Head of caudate nucleus (tissue), 42 donors: ENCODE results near the gene MGLL.

Source experiments
- DNase-seq, 42 donors: peaks; one replicate each; pipeline versions ENCODE4 v3.0.0 to v3.0.0-alpha.2; 2020 to 2021; ENCODE audit warnings: mixed read lengths in 7 of 42
- intact Hi-C: fragments of 100-400 bp; cut with DNase I; formaldehyde crosslinking; loops from one replicate; pipeline ENCODE4 v1.15.0; 2022

The MGLL gene

GRCh38 chr3:127676921-127677351 is 145.4 kb downstream of the MGLL start:
- DNase-seq: peak in 18 of 42 donors; percentile 1 to 39 (median 10)

DNA sequence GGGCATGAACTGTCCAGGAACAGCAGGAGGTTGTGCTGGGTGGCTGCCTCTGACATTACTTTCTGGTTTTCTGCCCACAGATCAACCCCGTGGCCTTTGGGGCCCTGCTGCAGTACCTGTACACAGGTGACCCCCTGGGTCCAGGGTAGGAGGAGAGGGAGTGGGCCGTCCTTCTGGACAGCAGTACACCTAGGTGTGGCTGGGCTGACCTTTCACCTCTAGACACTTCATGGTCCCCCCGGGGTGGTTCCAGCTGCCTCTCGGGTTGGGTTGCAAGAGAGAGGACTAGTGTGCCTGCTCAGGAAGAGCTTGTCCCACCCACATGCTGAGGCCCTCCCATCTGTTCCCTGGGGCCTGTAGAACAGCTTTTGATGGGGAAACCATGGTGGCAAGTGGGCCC is 145.9 kb downstream of the MGLL start:
- intact Hi-C loops: no loop called here
- DNase-seq: peak in 13 of 42 donors; percentile 1 to 21 (median 8)

More at GRCh38 chr3:127676921-127677351, 145.4 kb downstream of the MGLL start:
- intact Hi-C loops: no loop called here

DNA sequence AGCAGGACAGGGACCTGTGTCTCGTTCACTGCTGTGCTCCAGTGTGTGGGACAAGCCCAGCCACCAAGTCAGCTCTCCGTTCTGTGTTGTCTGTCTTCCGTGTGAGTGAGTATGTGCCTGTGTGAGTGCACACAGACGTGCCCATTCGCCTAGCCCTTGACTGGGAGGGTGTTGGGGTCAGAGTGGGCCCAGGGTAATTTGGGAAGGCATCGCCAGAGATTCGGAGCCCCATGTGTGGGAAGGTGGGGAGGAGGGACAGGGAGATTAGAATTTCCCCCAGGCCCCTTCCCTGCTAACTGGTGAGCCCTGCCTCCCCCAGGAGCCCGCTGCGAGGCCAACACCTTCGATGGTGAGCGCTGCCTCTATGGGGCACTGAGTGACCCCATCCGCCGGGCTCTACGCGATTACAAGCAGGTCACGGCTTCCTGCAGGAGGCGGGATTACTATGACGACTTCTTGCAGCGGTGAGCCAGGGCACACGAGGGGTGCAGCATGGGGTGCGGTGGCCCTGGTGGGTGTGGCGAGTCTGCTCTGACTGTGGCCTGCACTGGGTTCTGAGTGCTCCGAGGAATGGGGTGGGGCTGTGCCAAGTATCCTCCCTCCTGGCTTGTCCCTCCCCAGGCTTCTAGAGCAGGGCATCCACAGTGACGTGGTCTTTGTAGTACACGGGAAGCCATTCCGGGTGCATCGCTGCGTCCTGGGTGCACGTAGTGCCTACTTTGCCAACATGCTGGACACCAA is 146.5 kb downstream of the MGLL start:
- DNase-seq: peak in 16 of 42 donors; percentile 0 to 34 (median 11)
- intact Hi-C loops: no loop called here

DNA sequence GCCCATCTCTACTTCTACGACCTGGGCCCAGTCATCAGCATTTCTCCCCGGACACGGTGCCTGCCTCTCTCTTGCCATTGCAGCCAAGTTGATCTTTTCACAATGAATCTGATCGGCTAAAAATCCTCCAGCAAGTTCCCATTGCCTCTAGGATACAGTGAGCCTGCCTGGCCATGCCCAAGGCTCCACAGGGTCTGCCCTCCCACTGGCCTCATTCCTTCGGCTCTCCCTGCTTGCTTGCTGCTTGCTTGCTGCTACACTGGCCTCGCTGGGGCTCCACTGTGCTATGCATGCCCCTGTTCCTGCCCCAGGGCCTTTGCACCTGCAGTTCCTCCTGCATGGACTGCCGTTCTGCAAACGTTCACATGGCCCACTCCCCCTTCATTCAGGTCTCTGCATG is 147.5 kb downstream of the MGLL start:
- DNase-seq: peak in 16 of 42 donors; percentile 2 to 42 (median 13)
- intact Hi-C loops: no loop called here

GRCh38 chr3:127674101-127674721 is 148.1 kb downstream of the MGLL start:
- intact Hi-C loops: no loop called here
- DNase-seq: peak in 41 of 42 donors; percentile 40 to 88 (median 70)

GRCh38 chr3:127673191-127674100 is 148.9 kb downstream of the MGLL start:
- DNase-seq: peak in 28 of 42 donors; percentile 17 to 65 (median 44)
- intact Hi-C loops: no loop called here

- DNase-seq: peak; percentile 59 to 93 (median 86)
- intact Hi-C loops: no loop called here
These were observed 149.7 kb downstream of the MGLL start, which contains the start of gene ABTB1 for GRCh38 chr3:127672429-127673190. TSS of gene ABTB1 (plus strand) at chr3:127672952. CDS start at chr3:127673026, 74 bp downstream.

DNA sequence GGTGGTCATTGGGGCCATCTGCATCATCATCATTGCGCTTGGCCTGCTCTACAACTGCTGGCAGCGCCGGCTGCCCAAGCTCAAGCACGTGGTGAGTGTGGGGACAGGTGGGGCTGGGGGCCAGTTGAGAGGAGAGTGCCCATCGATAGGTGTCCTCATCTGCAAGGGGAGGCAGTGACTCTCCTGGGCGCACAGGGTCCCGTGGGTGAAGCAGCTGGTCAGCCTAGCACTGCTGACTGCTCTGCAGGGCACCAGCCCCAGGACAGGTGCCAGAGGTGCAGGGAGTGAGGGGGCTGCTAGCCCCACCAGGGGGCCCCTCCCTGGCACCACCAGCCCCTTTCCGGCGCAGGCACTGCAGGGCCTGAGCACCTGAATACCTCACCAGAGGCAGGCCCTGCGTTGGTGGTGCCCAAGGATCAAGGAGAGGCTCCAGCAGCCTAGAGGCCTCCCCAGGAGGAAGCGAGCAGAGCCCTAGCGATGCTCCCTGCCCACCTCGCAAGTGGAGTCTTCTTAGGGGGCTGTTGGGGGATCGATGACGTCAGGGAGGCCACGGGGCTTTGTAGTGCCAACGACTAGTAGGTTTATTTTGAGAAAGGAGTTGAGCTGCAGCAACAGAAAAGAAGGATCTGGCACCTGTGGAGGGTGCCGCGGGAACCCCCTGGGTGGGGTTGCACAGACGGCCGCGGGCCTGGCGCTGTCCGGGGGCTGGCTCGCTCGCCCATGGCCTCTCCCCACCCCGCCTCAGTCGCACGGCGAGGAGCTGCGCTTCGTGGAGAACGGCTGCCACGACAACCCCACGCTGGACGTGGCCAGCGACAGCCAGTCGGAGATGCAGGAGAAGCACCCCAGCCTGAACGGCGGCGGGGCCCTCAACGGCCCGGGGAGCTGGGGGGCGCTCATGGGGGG is 150.5 kb downstream of the MGLL start:
- peak in 15 of 42 donors; percentile 3 to 43 (median 18) for DNase-seq
- intact Hi-C loops: no loop called here

DNA sequence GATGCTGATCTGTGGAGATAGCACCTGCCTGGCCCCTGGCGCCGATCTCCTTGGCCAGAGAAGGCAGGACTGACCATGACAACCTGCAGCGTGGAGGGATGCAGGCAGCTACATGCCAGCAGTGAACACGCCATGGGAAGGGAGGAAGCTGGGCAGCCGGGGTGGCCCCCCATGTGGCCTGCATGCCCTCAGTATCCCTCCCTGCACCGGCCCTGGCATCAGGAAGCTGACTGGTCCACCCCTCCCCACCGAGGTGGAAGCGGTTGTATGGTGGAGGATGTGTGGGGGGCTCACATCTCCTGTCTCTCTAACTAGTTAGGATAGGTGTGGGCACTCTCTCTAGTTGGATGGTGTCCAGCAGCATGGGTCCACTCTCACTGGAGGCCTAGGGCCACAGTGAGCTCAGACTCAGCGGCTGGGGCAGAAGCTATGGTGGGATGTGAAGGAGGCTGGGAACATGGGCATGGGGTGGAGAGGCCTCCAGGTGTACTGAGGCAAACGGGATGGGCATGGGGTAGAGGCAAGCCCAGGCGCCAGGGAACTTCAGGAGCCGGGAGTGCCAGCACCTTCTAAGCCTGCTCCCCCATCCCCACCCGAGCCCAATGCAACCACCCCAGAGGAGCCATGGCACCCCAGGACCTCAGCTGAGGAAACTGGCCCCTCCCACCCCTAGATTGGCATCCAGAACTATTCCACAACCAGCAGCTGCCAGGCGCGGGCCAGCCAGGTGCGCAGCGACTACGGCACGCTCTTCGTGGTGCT is 151.4 kb downstream of the MGLL start:
- intact Hi-C loops: no loop called here

DNA sequence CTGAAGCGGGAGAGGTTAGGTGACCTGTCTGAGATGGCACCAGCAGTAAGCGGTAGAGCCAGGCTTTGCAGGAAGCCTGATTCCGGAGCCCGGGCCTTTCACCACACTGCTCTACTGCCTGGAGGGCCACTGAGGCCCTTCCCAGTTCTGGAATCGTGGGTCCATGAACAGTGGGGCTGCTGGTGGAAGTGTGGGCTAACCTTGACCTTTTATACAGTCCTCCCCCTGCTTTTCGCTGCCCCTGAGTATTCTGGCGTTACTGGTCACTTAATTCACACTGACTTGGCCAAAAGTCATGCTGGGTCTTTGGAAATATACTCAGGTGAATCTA is 152.1 kb downstream of the MGLL start:
- peak in 11 of 42 donors; percentile 0 to 34 (median 7) for DNase-seq
- intact Hi-C loops: no loop called here

More for the DNA sequence above, 151.4 kb downstream of the MGLL start:
- peak in 14 of 42 donors; percentile 1 to 31 (median 15) for DNase-seq

DNA sequence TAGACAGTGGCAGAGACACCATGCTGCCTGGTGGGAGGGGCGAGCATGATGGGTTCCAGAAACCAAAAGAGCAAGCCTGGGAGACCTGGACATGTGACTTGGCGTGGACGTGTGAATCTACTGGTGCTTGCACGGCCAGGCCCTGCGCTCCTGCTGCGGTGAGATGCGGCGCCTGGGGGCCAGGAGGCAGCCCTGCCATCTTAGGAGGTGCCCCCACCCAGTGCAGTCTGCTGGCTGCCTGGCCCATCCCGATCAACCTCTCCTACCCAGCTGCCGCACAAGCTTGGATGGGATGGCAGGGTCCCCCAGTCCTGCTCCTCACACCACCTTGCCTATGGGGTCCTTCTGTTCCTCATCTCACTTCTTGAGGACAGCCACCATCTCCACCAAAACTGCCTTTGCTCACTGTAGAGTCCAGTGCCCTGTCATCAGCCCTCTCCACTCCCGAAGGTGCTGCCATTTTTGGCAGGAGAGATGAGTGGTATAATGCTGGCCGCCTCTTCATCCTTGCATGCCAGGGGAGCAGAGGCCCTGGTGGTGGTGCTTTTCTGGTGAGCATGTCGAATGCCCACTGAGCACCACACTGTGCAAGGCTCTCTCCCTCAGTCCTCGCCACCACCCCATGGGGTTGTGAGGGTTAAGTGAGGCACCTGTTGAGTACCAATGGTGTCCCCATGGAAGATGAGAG is 152.6 kb downstream of the MGLL start:
- DNase-seq: peak in 12 of 42 donors; percentile 0 to 32 (median 8)
- intact Hi-C loops: no loop called here

GRCh38 chr3:127668906-127669305 is 153.4 kb downstream of the MGLL start:
- peak in 7 of 42 donors; percentile 0 to 32 (median 6) for DNase-seq
- intact Hi-C loops: no loop called here

- peak in 28 of 42 donors; percentile 10 to 78 (median 48) for DNase-seq
- intact Hi-C loops: no loop called here
These were observed 155.1 kb downstream of the MGLL start for GRCh38 chr3:127667119-127667681.

DNA sequence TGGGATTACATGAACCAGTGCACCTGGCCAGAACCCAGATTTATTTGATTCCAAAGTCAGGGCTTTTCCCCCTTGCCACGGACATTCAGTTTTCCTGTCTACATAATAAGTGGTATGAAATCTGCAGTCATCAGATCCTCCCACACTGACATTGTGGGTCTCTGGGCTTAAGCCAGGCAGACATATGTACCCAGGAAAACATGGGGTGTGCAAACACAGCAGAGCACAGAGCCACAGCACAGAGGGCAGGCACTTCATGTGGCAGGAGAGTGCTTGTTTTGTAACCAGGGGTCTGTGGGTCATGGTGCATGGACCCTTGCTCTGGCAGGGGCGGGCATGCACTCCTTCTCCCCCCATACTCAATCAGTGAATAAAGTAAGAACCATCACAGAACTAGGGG is 155.6 kb downstream of the MGLL start:
- intact Hi-C loops: no loop called here
- DNase-seq: peak in 1 of 42 donors; percentile 14

- intact Hi-C loops: no loop called here
These were observed 156.7 kb downstream of the MGLL start for GRCh38 chr3:127665586-127665985.

GRCh38 chr3:127665165-127665564 is 157.2 kb downstream of the MGLL start:
- no peak for DNase-seq
- intact Hi-C loops: no loop called here

More at GRCh38 chr3:127665586-127665985, 156.7 kb downstream of the MGLL start:
- peak in 5 of 42 donors; percentile 3 to 38 (median 10) for DNase-seq
